K562 (cell line): ENCODE measurements around the gene KLHDC10. TPM values are rescaled to one million over a fixed set of nuclear protein-coding genes. Genes with fewer than 3 reads are reported as not detected.

Experiments used
- ATAC-seq: fragments of 200-7000 bp; cut with Tn5 transposase; 3 replicates; pipeline ENCODE4 v1.9.1; 2020; ENCODE audit warnings: moderate library complexity
- BruUV-seq: library from RNA; stranded (reverse); fragments of 400-500 nt; replicated peaks from 2 replicates; lab custom pipeline; 2021; lab: Mats Ljungman, UMichigan
- CTCF ChIA-PET: fragments of 300-600 bp; formaldehyde crosslinking; extraction: SDS; loops from one replicate; lab custom pipeline; 2021; ENCODE audit warnings: low intra/inter-chr PET ratio; lab: Yijun Ruan, JAX
- POLR2A ChIA-PET: fragments of 300-600, 350-650 bp; sonication (Branson Sonifier 250); formaldehyde crosslinking; extraction: SDS; loops from one replicate; lab custom pipeline; 2021; ENCODE audit warnings: antibody characterized with exemption, inconsistent platforms; lab: Yijun Ruan, JAX
- DNase-seq, 4 experiments: peaks; one replicate each; pipeline versions ENCODE4 v3.0.0 to v3.0.0-alpha.2; 2011 to 2018; ENCODE audit warnings: low spot score in 3 of 4, mixed read lengths in 3 of 4; ENCODE audit errors: extremely low read depth in 1 of 4
- FAIRE-seq: peaks from 2 replicates; lab custom pipeline; 2011; peaks lifted over from hg19 to GRCh38; lab: Jason Lieb, UNC
- H2AFZ ChIP-seq: 2 replicates; pipeline ENCODE4 v1.6.0; 2011; ENCODE audit warnings: low read depth, low read length, control low read depth, inconsistent platforms
- H3K27ac ChIP-seq: fragments of 200-600 bp; 3 replicates; pipeline ENCODE4 v1.8.0; 2011; ENCODE audit warnings: low read depth, mild to moderate bottlenecking, control low read depth, inconsistent platforms, low read length, moderate library complexity, mixed read lengths; ENCODE audit errors: extremely low read depth
- H3K27me3 ChIP-seq, 2 experiments: fragments of 300-600 bp in 1 of 2; 2 replicates in 1 of 2; 3 replicates in 1 of 2; pipeline versions ENCODE4 v1.6.0 to v1.8.0; 2011; ENCODE audit warnings: inconsistent platforms in 2 of 2, low read length in 2 of 2, mild to moderate bottlenecking in 1 of 2, mixed read lengths in 1 of 2, moderate library complexity in 1 of 2; ENCODE audit not compliant: control insufficient read depth in 2 of 2, insufficient read depth in 2 of 2
- H3K36me3 ChIP-seq: fragments of 300-600 bp; 3 replicates; pipeline ENCODE4 v1.8.0; 2011; ENCODE audit warnings: mild to moderate bottlenecking, low read length, inconsistent platforms; ENCODE audit not compliant: control insufficient read depth, insufficient read depth
- H3K4me1 ChIP-seq, 2 experiments: fragments of 200-600 bp in 1 of 2; replicated peaks in 1 of 2; 2 replicates in 1 of 2; 3 replicates in 1 of 2; pipeline versions ENCODE4 v1.5.1 to v1.8.0; 2011; ENCODE audit warnings: inconsistent platforms in 2 of 2, low read length in 2 of 2, mild to moderate bottlenecking in 1 of 2, mixed read lengths in 1 of 2, moderate library complexity in 1 of 2; ENCODE audit not compliant: control insufficient read depth in 2 of 2, insufficient read depth in 2 of 2
- H3K4me2 ChIP-seq: 2 replicates; pipeline ENCODE4 v1.6.1; 2011; ENCODE audit warnings: low read length, control low read depth, inconsistent platforms, mixed read lengths; ENCODE audit not compliant: insufficient read depth
- H3K4me3 ChIP-seq: fragments of 200-600 bp; sonication (generic), shearing (Covaris generic); 2 replicates; pipeline ENCODE4 v1.5.1; 2016; ENCODE audit warnings: control low read depth, inconsistent platforms
- H3K79me2 ChIP-seq: fragments of 200-600 bp; 3 replicates; pipeline ENCODE4 v1.8.0; 2011; ENCODE audit warnings: low read length, inconsistent platforms; ENCODE audit not compliant: control insufficient read depth, insufficient read depth
- H3K9ac ChIP-seq, 2 experiments: 2 replicates each; pipeline versions ENCODE4 v1.6.0 to v1.6.1; 2011; ENCODE audit warnings: low read depth in 2 of 2, low read length in 2 of 2, control low read depth in 1 of 2, inconsistent platforms in 1 of 2, mild to moderate bottlenecking in 1 of 2, mixed read lengths in 1 of 2; ENCODE audit not compliant: insufficient read depth in 1 of 2
- H3K9me1 ChIP-seq: one replicate; pipeline ENCODE4 v1.6.0; 2011; ENCODE audit warnings: inconsistent platforms, mild to moderate bottlenecking, low read length, moderate library complexity; ENCODE audit not compliant: control insufficient read depth, insufficient read depth
- H3K9me3 ChIP-seq: replicated peaks from 2 replicates; pipeline ENCODE4 v1.5.1; 2011; ENCODE audit warnings: low read depth, low read length, inconsistent platforms; ENCODE audit not compliant: control insufficient read depth, insufficient read depth
- H4K20me1 ChIP-seq: replicated peaks from 2 replicates; pipeline ENCODE4 v1.6.1; 2011; ENCODE audit warnings: low read length, inconsistent platforms, mixed read lengths; ENCODE audit not compliant: control insufficient read depth, insufficient read depth
- BCOR ChIP-seq: fragments of 450-650 bp; IDR thresholded peaks from 2 replicates; pipeline ENCODE4 v1.6.1; 2016
- KDM1A ChIP-seq, 2 experiments: fragments of 450-650 bp; IDR thresholded peaks; 2 replicates each; pipeline ENCODE4 v1.6.1; 2016; ENCODE audit warnings: mild to moderate bottlenecking in 2 of 2
- MAFF ChIP-seq: IDR thresholded peaks from 2 replicates; pipeline ENCODE4 v1.6.1; 2012; ENCODE audit warnings: low read length, improper control_type of control experiment
- PHF20 ChIP-seq: fragments of 450-650 bp; IDR thresholded peaks from 2 replicates; pipeline ENCODE4 v1.6.1; 2018; ENCODE audit not compliant: partially characterized antibody
- SNRNP70 ChIP-seq: fragments of 200-400 bp; formaldehyde crosslinking; optimal IDR thresholded peaks from 2 replicates; pipeline ENCODE3; 2017; ENCODE audit warnings: low read depth, low read length
- ZFX ChIP-seq: sonication (generic); formaldehyde crosslinking; IDR thresholded peaks from 2 replicates; pipeline ENCODE4 v1.8.0; 2022; ENCODE audit warnings: mild to moderate bottlenecking, missing genetic modification reagents, moderate library complexity
- ZNF121 ChIP-seq: sonication (generic); formaldehyde crosslinking; conservative IDR thresholded peaks from 2 replicates; pipeline ENCODE4 v1.8.0; 2022; ENCODE audit warnings: missing genetic modification reagents
- WGBS: fragments of 100-300 bp; shearing (Covaris generic); methylation state at CpG from one replicate; pipeline ENCODE4 v1.1.6; 2016; ENCODE audit warnings: low coverage, mixed read lengths; ENCODE audit not compliant: insufficient coverage; ENCODE audit errors: missing lambda C conversion rate; 5-methylcytosine and 5-hydroxymethylcytosine counted together
- in situ Hi-C: fragments of 300-500 bp; cut with MboI; formaldehyde crosslinking; loops from 4 replicates; pipeline ENCODE4 v1.15.0; 2018; ENCODE audit warnings: inconsistent platforms, mixed read lengths
- intact Hi-C: fragments of 100-400 bp; cut with micrococcal nuclease; formaldehyde crosslinking; loops from 2 replicates; pipeline ENCODE4 v1.14.2; 2022
- polyA plus RNA-seq, 8 experiments: library from polyadenylated mRNA; depleted of rRNA in 4 of 8; stranded (reverse) in 5 of 8; unstranded in 3 of 8; fragments of >200 nt; fragmentation: Nextera tagmentation in 2 of 8; fragmentation: Illumina TruSeq in 1 of 8; extraction: Ambion mirVana in 2 of 8; extraction: Trizol in 1 of 8; gene quantifications; 2 replicates each; pipeline versions ENCODE4 v1.2.1 to v1.2.3, GENCODE V29; 2011 to 2014; ENCODE audit warnings: inconsistent platforms in 1 of 8, missing spikeins in 1 of 8
- total RNA-seq, 7 experiments: library from RNA; depleted of rRNA in 6 of 7; stranded (reverse); fragments of >200 nt in 6 of 7; fragmentation: Illumina TruSeq in 2 of 7; extraction: Trizol in 2 of 7; gene quantifications; 2 replicates each; pipeline versions ENCODE4 v1.2.1 to v1.2.3, GENCODE V29; 2011 to 2021; ENCODE audit warnings: low replicate concordance in 1 of 7
- TF ChIP-seq, protein P1 (sequence below): IDR thresholded peaks from 2 replicates; pipeline ENCODE4 v1.6.1; 2012; ENCODE audit warnings: low read depth, low read length, improper control_type of control experiment, borderline replicate concordance

Gene KLHDC10
- total and polyA plus RNA-seq, 9 of the 15 experiments (the other 6 are each of a cell fraction or from before 2014, with no cell fraction given): 9.8 to 80.5 (median 31.4) TPM

DNA sequence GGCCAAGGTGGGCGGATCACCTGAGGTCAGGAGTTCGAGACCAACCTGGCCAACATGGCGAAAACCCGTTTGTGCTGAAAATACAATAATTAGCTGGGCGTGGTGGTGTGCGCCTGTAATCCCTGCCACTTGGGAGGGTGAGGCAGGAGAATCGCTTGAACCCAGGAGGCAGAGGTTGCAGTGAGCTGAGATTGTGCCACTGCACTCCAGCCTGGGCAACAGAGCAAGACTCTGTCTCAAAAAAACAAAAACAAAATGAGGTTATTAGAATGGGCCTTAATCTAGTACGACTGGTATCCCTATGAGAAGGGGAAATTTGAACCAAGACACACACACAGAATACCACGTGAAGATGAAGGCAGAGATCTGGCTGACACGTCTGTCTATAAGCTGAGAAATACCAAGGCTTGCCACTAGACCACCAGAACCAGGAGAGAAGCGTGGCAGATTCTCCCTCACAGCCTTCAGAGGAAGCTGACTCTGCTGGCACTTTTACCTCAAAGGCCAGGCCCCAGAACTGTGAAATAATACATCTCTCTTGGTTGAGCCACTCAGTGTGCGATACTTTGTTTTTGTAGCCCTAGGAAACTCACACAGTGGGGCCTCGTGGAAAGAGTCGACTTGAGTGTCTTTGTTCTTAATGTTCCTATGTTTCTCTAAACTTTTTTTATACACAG lies 75.2 kb downstream of the KLHDC10 start:
- ChIA-PET POLR2A (interaction anchor here (1.1 to 1.5 kb wide), 3 partner anchors 11 to 76 kb away, joined by 3 to 5 read pairs (median 4); partner anchors contain the start of gene KLHDC10), CTCF (no interaction called here)
- Histone ChIP-seq H3K9me1 (no peaks in the 10 kb centered on the region), H3K9me3 (no peaks in the 10 kb centered on the region), H3K27ac (peak overlapping the region; percentile 9; the same call in 1 of the 3 replicates), H3K27me3 (no peaks in the 10 kb centered on the region), H3K4me3 (no peak overlapping the region), H2AFZ (peak overlapping the region; percentile 40; the same call in 1 of the 2 replicates), H3K79me2 (no peaks in the 10 kb centered on the region), H3K4me2 (no peak overlapping the region), H3K4me1 (peaks cover 32 to 65% of the 10 kb centered on the region in 2 experiments), H3K9ac (no peak overlapping the region), H3K36me3 (no peaks in the 10 kb centered on the region; the same call in 2 of the 3 replicates), H4K20me1 (no peaks in the 10 kb centered on the region)
- no TSS peak for BruUV-seq
- TF ChIP-seq MAFF (no peak), ZFX (CRISPR knock-in tag) (peak; percentile 29; the same call in 1 of the 2 replicates), PHF20 (peak; percentile 20), BCOR (peak; percentile 54; the same call in 1 of the 2 replicates), KDM1A (IDR thresholded peaks at IDR 0.05) (0 out of 4 replicates have a peak, but pooled peaks of 1 of the 2 experiments have one; percentile 29), SNRNP70 (no peak), ZNF121 (peak; percentile 83)
- TF ChIP-seq, protein P1, sequence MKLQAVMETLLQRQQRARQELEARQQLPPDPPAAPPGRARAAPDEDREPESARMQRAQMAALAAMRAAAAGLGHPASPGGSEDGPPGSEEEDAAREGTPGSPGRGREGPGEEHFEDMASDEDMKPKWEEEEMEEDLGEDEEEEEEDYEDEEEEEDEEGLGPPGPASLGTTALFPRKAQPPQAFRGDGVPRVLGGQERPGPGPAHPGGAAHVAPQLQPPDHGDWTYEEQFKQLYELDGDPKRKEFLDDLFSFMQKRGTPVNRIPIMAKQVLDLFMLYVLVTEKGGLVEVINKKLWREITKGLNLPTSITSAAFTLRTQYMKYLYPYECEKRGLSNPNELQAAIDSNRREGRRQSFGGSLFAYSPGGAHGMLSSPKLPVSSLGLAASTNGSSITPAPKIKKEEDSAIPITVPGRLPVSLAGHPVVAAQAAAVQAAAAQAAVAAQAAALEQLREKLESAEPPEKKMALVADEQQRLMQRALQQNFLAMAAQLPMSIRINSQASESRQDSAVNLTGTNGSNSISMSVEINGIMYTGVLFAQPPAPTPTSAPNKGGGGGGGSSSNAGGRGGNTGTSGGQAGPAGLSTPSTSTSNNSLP: no peak
- DNase-seq (no peak), FAIRE-seq (peak; percentile 54), ATAC-seq (no peak)
- 85% methylated on average over 14 of the region's 14 CpGs for WGBS
- intact Hi-C loops (no loop called here), in situ Hi-C loops (no loop called here)
